Measurements from ENCODE around the gene SLC12A9. TPM values are rescaled to one million over a fixed set of nuclear protein-coding genes. Genes with fewer than 3 reads are reported as not detected.
A peak's percentile ranks its signal among the peaks of the same experiment; 100 is the strongest.

SLC12A9 gene
- total and polyA plus RNA-seq, 7 donors = 2.2 to 4.7 (median 3.3) TPM

- Histone ChIP-seq H3K27ac (peak within 1 kb of the TSS; percentile 30), H3K27me3 (ENCODE audit: insufficient read depth in 3 of 3, low read length in 2 of 3) (peaks cover 0 to 56% (median 13%) of the 10 kb centered on the region in 3 donors), H3K4me3 (peak within 1 kb of the TSS; percentile 67), H3K4me1 (no peaks in the 10 kb centered on the region), H3K36me3 (ENCODE audit: insufficient read depth in 1 of 2, low read depth in 1 of 2) (no peaks in the 10 kb centered on the region), H3K9me3 (no peaks in the 10 kb centered on the region)
- intact Hi-C loops (cut with DNase I) = no loop called here
- DNase-seq (peak; percentile 72 to 74), ATAC-seq (peak; percentile 44 to 67 (median 56))
- TF ChIP-seq CTCF (IDR thresholded peaks at IDR 0.05) = no peak
- 0 to 1% (median 1%) methylated on average over 46 to 80 of the region's 80 CpGs for WGBS, 3 donors
Measured at GRCh38 chr7:100827330-100828226, 24.9 kb upstream of the SLC12A9 start, which contains the start of gene EPHB4. EPHB4 (minus strand) TSS chr7:100827523; CDS start chr7:100827030, 493 bp downstream.

GRCh38 chr7:100829150-100829716 lies 23.3 kb upstream of the SLC12A9 start:
- Histone ChIP-seq H3K4me1 (no peaks in the 10 kb centered on the region), H3K36me3 (ENCODE audit: insufficient read depth in 1 of 2, low read depth in 1 of 2) (no peaks in the 10 kb centered on the region), H3K27ac (peak overlapping the region; percentile 30), H3K27me3 (ENCODE audit: insufficient read depth in 3 of 3, low read length in 2 of 3) (peaks cover 0 to 53% (median 13%) of the 10 kb centered on the region in 3 donors), H3K4me3 (peak overlapping the region; percentile 67), H3K9me3 (no peaks in the 10 kb centered on the region)
- ATAC-seq (peak in 2 of 4 donors; percentile 41 to 53), DNase-seq (peak; percentile 37 to 64)
- no peak for TF ChIP-seq CTCF (IDR thresholded peaks at IDR 0.05)
- 47 to 53% (median 48%) methylated on average over 20 of the region's 20 CpGs for WGBS, 3 donors
- intact Hi-C loops (cut with DNase I) = no loop called here

GRCh38 chr7:100830396-100830795 lies 22.1 kb upstream of the SLC12A9 start:
- Histone ChIP-seq H3K9me3 (no peaks in the 10 kb centered on the region), H3K36me3 (ENCODE audit: insufficient read depth in 1 of 2, low read depth in 1 of 2) (no peaks in the 10 kb centered on the region), H3K4me3 (no peak overlapping the region), H3K4me1 (no peaks in the 10 kb centered on the region), H3K27me3 (ENCODE audit: insufficient read depth in 3 of 3, low read length in 2 of 3) (peaks cover 0 to 44% (median 13%) of the 10 kb centered on the region in 3 donors), H3K27ac (no peak overlapping the region)
- intact Hi-C loops (cut with DNase I) = no loop called here
- ATAC-seq (no peak), DNase-seq (no peak)
- no peak for TF ChIP-seq CTCF (IDR thresholded peaks at IDR 0.05)
- 83 to 90% (median 89%) methylated on average over 4 of the region's 4 CpGs for whole genome bisulfite sequencing, 3 donors

GRCh38 chr7:100832281-100832633 lies 20.3 kb upstream of the SLC12A9 start:
- ATAC-seq (no peak), DNase-seq (no peak)
- H3K27ac ChIP-seq = no peak overlapping the region
- no peaks in the 10 kb centered on the region for H3K36me3 ChIP-seq (ENCODE audit: insufficient read depth in 1 of 2, low read depth in 1 of 2)
- TF ChIP-seq CTCF (IDR thresholded peaks at IDR 0.05) = no peak
- WGBS, 3 donors = 90 to 94% (median 92%) methylated on average over 5 of the region's 5 CpGs
- no peaks in the 10 kb centered on the region for H3K4me1 ChIP-seq
- intact Hi-C loops (cut with DNase I) = no loop called here
- H3K4me3 ChIP-seq = no peak overlapping the region
- H3K9me3 ChIP-seq = no peaks in the 10 kb centered on the region
- H3K27me3 ChIP-seq (ENCODE audit: insufficient read depth in 3 of 3, low read length in 2 of 3) = peaks cover 0 to 25% (median 6%) of the 10 kb centered on the region in 3 donors
